ENCODE measurements around the gene PGS1. TPM values are rescaled to one million over a fixed set of nuclear protein-coding genes. Genes with fewer than 3 reads are reported as not detected.

Gene PGS1
- total RNA-seq, 2 donors from 2014 or later, result 52.0 to 98.4 TPM

- Histone ChIP-seq H3K27me3 (replicated peaks; ENCODE audit: insufficient read depth) (no peaks in the 10 kb centered on the region), H3K4me3 (no peak overlapping the region), H3K9me3 (no peaks in the 10 kb centered on the region), H3K27ac (no peak overlapping the region), H3K36me3 (no peaks in the 10 kb centered on the region), H3K4me1 (ENCODE audit: control insufficient read depth in 1 of 2, low read depth in 2 of 2) (peaks cover 22 to 29% of the 10 kb centered on the region in 2 donors)
- DNase-seq (ENCODE audit: low spot score) (no peak), ATAC-seq (ENCODE audit: insufficient number of reproducible peaks, low FRiP score, low read depth) (no peak)
- TF ChIP-seq CTCF (IDR thresholded peaks at IDR 0.05), result no peak
Observed at GRCh38 chr17:78345172-78345571, 33.3 kb upstream of the PGS1 start.

- no peak for DNase-seq (ENCODE audit: low spot score)
- TF ChIP-seq CTCF (IDR thresholded peaks at IDR 0.05), result no peak
- ATAC-seq (ENCODE audit: insufficient number of reproducible peaks, low FRiP score, low read depth), result no peak
- H3K4me3 ChIP-seq, result no peak overlapping the region
- H3K36me3 ChIP-seq, result no peaks in the 10 kb centered on the region
- H3K27me3 ChIP-seq (replicated peaks; ENCODE audit: insufficient read depth), result no peaks in the 10 kb centered on the region
- H3K27ac ChIP-seq, result no peak overlapping the region
- no peaks in the 10 kb centered on the region for H3K9me3 ChIP-seq
- H3K4me1 ChIP-seq (ENCODE audit: control insufficient read depth in 1 of 2, low read depth in 2 of 2), result peaks cover 26 to 29% of the 10 kb centered on the region in 2 donors
Observed at GRCh38 chr17:78345791-78346494, 32.5 kb upstream of the PGS1 start.

- H3K36me3 ChIP-seq, result no peaks in the 10 kb centered on the region
- peaks cover 27 to 34% of the 10 kb centered on the region in 2 donors for H3K4me1 ChIP-seq (ENCODE audit: control insufficient read depth in 1 of 2, low read depth in 2 of 2)
- no peak overlapping the region for H3K4me3 ChIP-seq
- H3K27me3 ChIP-seq (replicated peaks; ENCODE audit: insufficient read depth), result no peaks in the 10 kb centered on the region
- ATAC-seq (ENCODE audit: insufficient number of reproducible peaks, low FRiP score, low read depth), result no peak
- no peak overlapping the region for H3K27ac ChIP-seq
- DNase-seq (ENCODE audit: low spot score), result no peak
- no peaks in the 10 kb centered on the region for H3K9me3 ChIP-seq
- TF ChIP-seq CTCF (IDR thresholded peaks at IDR 0.05), result no peak
Observed at GRCh38 chr17:78346605-78347250, 31.7 kb upstream of the PGS1 start.

GRCh38 chr17:78347453-78347852 is 31.0 kb upstream of the PGS1 start:
- no peak overlapping the region for H3K27ac ChIP-seq
- H3K36me3 ChIP-seq, result no peaks in the 10 kb centered on the region
- no peaks in the 10 kb centered on the region for H3K9me3 ChIP-seq
- peaks cover 31 to 36% of the 10 kb centered on the region in 2 donors for H3K4me1 ChIP-seq (ENCODE audit: control insufficient read depth in 1 of 2, low read depth in 2 of 2)
- H3K27me3 ChIP-seq (replicated peaks; ENCODE audit: insufficient read depth), result no peaks in the 10 kb centered on the region
- DNase-seq (ENCODE audit: low spot score) (no peak), ATAC-seq (ENCODE audit: insufficient number of reproducible peaks, low FRiP score, low read depth) (no peak)
- H3K4me3 ChIP-seq, result no peak overlapping the region
- TF ChIP-seq CTCF (IDR thresholded peaks at IDR 0.05), result no peak

GRCh38 chr17:78348055-78348770 is 30.2 kb upstream of the PGS1 start:
- TF ChIP-seq CTCF (IDR thresholded peaks at IDR 0.05), result no peak
- Histone ChIP-seq H3K4me3 (no peak overlapping the region), H3K27ac (no peak overlapping the region), H3K4me1 (ENCODE audit: control insufficient read depth in 1 of 2, low read depth in 2 of 2) (peaks cover 27 to 32% of the 10 kb centered on the region in 2 donors), H3K36me3 (no peaks in the 10 kb centered on the region), H3K27me3 (replicated peaks; ENCODE audit: insufficient read depth) (no peaks in the 10 kb centered on the region), H3K9me3 (no peaks in the 10 kb centered on the region)
- no peak for ATAC-seq (ENCODE audit: insufficient number of reproducible peaks, low FRiP score, low read depth)
- DNase-seq (ENCODE audit: low spot score), result no peak
